Measurements from ENCODE around the gene C4A.
"Not testable (repeated sequence)": the region's sequence is repeated elsewhere in the genome, so short reads cannot be mapped to it uniquely, and the experiment has no call there.

C4A gene

GRCh38 chr6:31961616-31962015 is 20.2 kb upstream of the C4A start:
- no peak for DNase-seq

- no peak for DNase-seq
Measured at GRCh38 chr6:31963921-31964320, 17.9 kb upstream of the C4A start.

- DNase-seq = no peak
Measured at GRCh38 chr6:31965700-31966099, 16.2 kb upstream of the C4A start.

- no peak for DNase-seq
Measured at GRCh38 chr6:31966506-31966905, 15.4 kb upstream of the C4A start.

DNA sequence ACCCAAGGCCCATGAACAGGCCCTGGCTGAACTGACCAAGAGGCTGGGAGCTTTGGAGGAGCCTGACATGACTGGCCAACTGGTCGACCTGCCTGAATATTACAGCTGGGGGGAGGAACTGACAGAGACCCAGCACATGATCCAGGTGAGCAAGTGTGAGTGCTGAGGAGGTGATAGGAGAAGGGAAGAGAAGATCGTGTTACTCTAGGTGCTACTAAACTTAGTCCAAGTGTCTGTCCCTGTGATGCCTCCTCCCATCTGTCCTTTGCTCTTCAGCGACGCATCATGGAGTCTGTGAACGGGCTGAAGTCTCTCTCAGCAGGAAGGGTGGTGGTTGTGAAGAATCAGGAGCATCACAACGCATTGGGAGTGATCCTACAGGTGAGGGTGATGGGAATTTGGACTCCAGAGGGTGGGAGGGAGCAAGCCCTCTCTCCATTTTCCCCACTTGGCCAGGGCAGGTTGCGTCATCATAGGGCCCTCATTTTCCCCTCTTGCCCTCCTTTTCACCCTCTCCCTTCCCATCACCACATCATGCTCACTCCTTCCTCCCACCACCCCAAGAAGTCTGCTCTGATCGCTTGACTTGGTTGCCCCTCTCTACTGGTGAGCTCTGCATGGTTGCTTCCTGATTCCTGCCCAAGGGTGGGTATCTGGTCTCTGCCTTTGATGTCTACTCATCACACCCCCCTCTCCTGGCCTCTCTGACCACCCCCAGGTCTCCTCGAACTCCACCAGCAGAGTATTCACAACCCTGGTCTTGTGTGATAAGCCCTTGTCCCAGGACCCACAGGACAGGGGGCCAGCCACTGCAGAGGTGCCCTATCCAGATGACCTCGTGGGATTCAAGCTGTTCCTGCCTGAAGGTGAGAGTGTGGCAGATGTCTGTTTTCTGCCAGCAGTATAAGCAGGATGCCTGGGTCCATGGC is 14.6 kb upstream of the C4A start:
- no peak for DNase-seq

- no peak for DNase-seq
Measured at GRCh38 chr6:31967926-31968320, 13.9 kb upstream of the C4A start.

- DNase-seq = no peak
Measured at GRCh38 chr6:31968326-31968725, 13.5 kb upstream of the C4A start.

DNA sequence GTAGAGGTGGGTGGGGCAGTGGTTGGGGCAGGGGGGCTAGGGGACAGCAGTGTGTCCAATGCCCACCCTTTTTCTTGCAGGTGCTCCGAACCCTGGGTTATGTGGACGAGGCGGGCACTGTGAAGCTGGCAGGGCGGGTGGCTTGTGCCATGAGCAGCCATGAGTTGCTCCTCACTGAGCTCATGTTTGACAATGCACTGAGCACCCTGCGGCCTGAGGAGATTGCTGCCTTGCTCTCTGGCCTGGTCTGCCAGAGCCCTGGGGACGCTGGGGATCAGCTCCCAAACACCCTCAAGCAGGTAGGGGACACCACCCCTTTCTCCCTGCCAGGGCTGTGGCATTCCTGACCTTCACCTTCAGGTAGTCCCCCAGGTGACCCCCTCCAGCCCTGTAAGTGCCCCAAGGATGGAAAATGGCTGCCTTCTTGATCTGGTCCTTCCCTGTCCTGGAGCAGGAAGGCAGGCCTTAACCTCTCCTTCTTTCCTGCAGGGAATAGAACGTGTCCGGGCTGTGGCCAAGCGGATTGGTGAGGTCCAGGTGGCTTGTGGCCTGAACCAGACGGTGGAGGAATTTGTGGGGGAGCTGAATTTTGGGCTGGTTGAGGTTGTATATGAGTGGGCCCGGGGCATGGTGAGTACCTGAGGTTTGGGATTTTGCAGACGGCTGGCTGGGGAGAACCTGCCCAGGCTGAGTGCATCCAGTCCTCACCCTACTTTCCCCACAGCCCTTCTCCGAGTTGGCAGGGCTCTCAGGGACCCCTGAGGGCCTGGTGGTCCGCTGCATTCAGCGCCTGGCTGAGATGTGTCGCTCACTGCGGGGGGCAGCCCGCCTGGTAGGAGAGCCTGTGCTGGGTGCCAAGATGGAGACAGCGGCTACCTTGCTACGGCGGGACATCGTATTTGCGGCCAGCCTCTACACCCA is 12.8 kb upstream of the C4A start:
- no peak for DNase-seq

- DNase-seq = no peak
Measured at GRCh38 chr6:31969712-31970603, 11.9 kb upstream of the C4A start.

DNA sequence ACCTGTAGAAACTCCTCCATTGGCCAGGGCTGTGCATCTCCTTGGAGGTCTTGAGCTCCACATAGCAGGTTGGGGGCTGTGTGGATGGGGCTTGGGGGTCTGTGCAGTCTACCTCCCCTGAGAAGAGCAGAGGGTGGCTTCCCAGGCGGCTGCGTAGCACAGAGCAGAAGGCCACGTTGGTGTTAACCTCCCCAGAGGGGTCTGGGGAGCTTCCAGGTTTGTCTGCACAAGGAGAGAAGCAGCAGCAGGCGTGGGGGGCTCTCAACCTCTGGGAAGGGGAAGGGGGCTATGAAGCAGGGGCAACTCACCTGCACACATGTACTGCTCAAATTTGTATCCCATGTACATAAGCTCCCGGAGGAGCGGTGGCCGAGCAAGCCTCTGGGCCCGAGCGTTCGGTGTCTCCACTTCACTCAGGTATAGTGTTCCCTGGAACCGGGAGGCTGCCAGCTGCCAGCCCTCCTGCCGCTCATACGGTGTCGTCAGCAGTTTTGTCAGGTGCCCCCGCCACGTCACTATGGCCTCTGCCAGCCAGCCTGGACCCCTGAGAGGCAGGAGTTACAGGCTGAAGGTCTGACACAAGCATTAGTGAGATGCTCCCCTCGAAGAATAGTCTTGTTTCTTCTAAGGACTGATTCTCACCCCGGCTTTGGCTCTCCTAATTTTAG is 11.1 kb upstream of the C4A start:
- DNase-seq = no peak

DNA sequence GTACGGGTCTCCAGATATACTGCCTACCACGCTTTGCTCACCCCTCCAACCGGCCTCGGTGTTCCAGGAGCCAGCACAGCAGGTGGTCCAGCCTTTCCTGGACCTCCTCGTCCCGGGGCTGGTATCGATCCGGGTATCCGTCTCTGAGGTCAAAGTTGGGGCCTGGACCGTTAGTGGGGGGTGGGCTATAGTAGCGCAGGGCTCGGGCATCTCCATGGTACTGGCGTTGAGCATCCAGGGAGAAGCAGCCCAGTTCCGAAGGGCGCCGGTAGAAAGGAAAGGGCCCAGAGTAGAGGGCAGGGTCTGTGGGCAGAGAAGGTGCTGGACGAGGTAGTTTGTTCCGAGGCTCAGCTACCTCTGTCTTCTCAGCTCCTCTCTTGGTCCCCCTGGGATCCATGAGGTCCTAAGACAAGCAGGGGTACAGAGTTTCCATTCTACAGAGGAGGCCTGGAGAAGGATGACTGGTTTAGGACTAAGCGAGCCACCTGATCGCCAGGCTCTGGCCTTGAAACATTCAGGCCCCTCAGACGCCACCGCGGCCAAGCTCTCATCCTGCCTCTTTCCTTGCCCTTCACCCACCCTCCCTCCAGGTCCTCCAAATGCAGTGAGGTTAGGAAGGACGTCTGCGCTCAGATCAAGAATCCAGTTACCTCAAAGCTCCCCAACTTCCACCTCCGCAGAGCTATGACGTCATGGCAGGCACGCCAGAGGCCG is 10.4 kb upstream of the C4A start:
- no peak for DNase-seq

DNA sequence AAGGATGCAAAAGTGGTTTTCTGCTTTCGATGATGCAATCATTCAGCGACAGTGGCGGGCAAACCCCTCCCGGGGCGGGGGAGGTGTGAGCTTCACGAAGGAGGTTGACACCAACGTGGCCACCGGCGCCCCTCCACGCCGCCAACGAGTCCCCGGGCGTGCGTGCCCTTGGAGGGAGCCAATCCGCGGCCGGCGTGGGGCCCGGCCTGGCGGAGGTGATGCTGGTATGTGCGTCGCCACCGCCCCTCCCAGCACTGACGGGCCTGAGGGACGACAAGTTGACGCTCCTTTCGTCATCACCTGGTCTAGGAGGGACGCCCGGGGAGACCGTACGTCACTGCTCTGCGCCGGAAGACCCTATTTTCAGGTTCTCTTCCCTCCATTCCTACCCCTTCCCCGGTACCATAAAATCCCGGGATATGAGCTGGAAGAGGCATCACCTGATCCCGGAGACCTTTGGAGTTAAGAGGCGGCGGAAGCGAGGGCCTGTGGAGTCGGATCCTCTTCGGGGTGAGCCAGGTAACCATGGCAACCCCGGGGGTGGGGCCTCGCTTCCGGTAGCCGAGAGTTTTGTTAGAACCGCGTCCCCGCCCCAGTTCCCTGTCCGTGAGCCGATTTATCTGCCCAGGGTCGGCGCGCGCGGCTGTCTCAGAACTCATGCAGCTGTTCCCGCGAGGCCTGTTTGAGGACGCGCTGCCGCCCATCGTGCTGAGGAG is 9.7 kb upstream of the C4A start, which contains the start of gene DXO:
DXO (minus strand) TSS at position 146 of the 716 bp plus-strand sequence. CDS start 463 bp downstream, outside the sequence.
- DNase-seq = peak; percentile 96

GRCh38 chr6:31972709-31973350 is 9.0 kb upstream of the C4A start:
- DNase-seq = no peak

DNA sequence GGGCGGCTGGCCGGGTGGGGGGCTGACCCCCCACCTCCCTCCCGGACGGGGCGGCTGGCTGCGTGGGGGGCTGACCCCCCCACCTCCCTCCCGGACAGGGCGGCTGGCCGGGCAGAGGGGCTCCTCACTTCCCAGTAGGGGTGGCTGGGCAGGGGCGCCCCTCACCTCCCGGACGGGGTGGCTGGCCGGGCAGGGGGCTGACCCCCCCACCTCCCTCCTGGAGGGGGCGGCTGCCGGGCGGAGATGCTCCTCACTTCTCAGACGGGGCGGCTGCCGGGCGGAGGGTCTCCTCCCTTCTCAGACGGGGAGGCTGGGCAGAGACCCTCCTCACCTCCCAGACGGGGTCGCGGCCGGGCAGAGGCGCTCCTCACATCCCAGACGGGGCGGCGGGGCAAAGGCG is 5.8 kb upstream of the C4A start:
- DNase-seq = not testable (repeated sequence)

- DNase-seq = no peak
Measured at GRCh38 chr6:31977816-31978431, 3.9 kb upstream of the C4A start.

DNA sequence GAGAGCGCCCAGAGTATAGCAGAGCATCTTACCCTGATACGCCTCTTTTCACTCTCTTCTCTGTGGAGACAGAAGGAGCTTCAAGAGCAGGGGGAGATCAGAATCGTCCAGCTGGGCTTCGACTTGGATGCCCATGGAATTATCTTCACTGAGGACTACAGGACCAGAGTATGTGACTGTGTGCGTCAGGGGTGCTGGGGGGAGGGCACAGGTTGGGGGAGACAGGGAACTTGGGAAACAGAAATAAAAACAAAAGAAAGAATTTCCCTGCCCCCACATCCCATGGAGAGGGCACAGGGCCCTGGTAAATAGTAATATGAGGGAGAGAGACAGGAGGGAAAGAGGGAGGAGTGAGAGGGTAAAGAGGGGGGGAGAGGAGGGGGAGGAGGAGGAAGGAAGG is 3.0 kb upstream of the C4A start:
- DNase-seq = no peak

DNA sequence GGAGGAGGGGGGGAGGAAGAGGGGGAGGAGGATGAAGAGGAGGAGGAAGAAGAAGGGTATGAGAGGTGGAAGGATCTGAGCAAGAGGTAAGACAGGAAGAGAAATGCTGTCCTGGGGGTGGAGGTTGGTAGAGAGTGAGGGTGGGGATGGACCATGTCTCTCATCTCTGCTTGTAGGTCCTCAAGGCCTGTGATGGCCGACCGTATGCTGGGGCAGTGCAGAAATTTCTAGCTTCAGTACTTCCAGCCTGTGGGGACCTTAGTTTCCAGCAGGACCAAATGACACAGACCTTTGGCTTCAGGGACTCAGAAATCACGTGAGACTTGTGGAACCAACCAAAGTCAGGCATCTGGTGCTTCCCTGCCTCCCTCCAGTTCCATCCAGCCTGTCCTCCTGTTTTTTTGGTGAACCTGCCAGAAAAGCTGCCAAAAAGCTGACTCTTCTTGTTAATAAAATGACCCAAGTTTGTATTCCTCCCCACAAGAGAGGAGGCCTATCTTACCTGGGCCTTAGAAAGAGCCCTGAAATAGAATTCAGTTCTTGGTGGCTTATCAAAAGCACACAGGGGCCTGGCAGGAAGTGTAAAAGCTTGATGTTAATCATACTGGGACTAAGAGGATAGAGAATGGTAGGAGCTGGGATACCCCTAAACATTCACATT is 2.5 kb upstream of the C4A start:
- no peak for DNase-seq

DNA sequence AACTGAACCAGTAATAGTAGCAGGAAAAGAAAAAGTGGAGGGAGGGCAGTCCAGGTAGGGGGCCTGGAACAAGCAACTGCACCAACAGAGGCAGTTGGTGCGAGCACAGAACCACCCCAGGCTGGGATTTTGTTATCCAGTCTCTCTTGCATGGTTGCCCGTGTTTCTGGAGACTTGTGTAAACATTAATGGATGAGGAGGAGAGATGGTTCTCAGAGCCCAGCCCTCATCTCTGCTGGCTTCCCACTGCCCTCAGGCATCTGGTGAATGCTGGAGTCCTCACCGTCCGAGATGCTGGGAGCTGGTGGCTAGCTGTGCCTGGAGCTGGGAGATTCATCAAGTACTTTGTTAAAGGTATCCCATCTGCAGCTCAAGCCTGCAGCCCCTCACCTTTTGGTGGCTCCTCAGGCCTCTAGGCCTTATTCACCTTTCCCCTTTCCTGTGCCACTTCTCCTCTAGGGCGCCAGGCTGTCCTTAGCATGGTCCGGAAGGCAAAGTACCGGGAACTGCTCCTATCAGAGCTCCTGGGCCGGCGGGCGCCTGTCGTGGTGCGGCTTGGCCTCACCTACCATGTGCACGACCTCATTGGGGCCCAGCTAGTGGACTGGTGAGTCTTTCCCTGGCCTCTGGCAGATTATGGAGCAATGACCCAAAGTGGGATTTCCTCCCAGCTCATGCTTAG is 1.5 kb upstream of the C4A start:
- DNase-seq = not testable (repeated sequence)

Data from NCI-H748 treated with DMSO at 0.1 percent for 48 hours (cell line).